Stimulated activated CD8-positive, alpha-beta memory T cell treated with anti-CD3 and anti-CD28 coated beads, Interleukin-2, amount 100 ng/mL, for 1 hour (primary cell): ENCODE measurements around the gene TSR3.
A peak's percentile ranks its signal among the peaks of the same experiment; 100 is the strongest.

ENCODE experiments used
- DNase-seq, 2 donors: peaks; one replicate each; pipeline ENCODE4 v3.0.0-alpha.2; 2020; ENCODE audit warnings: low read depth in 2 of 2

Gene TSR3

GRCh38 chr16:1324286-1324826 is 27.3 kb downstream of the TSR3 start:
- DNase-seq, result no peak

GRCh38 chr16:1323296-1324239 is 28.1 kb downstream of the TSR3 start:
- no peak for DNase-seq

DNA sequence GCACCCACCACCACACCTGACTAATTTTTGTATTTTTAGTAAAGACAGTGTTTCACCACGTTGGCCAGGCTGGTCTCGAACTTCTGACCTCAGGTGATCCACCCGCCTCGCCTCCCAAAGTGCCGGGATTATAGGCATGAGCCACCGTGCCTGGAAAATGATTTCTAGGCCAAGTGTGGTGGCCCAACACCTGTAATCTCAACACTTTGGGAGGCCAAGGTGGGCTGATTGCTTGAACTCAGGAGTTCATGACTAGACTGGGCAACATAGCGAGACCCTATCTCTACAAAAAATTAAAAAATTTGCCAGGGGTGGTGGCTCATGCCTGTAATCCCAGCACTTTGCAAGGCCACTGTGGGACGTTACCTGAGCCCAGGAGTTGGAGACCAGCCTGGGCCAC is 29.3 kb downstream of the TSR3 start:
- DNase-seq, result no peak

DNA sequence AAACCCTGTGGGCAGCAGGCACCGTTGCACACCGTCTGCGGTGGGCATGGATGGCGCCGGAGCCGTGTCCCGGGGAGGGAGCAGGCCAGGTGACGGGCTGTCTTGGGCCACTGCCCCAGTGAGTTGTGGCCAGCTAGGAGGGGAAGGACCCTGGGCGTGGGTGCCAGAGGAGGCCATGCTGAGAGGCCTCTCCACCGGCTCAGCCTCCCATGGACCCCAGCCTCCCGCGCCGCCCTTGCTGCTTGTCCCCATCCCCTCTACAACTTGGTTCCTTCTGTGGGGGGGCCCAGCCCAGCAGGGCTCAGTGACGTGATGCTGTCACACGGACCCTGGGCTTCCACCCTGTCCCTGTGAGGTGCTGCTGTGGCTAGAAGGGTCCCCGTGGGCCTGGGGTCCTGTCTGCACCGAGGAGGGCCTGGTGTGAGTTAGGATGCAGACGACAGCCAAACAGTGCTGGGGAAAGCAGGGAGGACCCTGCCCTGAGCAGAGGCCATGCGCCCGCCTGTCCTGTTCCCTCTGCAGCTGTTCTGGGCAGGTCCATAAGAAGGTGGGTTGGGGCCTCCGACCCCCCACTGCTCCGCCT is 30.9 kb downstream of the TSR3 start:
- DNase-seq, result no peak

GRCh38 chr16:1320097-1320496 is 31.6 kb downstream of the TSR3 start:
- no peak for DNase-seq

DNA sequence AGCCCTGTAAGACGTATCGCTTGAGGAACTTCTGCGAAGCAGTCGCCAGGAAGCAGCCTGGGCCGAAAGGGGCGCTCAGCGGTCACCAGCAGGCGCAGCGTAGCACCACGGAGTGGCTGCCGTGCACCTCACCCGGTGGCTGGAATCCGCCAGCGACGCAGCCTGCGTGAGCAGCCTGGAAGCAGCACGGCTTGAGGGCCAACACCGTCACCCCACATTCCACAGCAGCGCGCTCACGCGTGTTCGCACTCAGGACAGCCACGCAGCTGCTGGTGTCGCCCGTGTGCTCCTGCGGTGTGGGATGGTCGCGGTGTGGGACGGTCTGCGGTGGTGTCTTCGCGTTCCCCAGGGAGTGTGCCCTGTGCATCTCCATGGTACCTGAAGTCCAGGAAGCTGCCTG is 32.6 kb downstream of the TSR3 start:
- DNase-seq, result no peak

- DNase-seq, result no peak
Measured at GRCh38 chr16:1318268-1318545, 33.5 kb downstream of the TSR3 start.

DNA sequence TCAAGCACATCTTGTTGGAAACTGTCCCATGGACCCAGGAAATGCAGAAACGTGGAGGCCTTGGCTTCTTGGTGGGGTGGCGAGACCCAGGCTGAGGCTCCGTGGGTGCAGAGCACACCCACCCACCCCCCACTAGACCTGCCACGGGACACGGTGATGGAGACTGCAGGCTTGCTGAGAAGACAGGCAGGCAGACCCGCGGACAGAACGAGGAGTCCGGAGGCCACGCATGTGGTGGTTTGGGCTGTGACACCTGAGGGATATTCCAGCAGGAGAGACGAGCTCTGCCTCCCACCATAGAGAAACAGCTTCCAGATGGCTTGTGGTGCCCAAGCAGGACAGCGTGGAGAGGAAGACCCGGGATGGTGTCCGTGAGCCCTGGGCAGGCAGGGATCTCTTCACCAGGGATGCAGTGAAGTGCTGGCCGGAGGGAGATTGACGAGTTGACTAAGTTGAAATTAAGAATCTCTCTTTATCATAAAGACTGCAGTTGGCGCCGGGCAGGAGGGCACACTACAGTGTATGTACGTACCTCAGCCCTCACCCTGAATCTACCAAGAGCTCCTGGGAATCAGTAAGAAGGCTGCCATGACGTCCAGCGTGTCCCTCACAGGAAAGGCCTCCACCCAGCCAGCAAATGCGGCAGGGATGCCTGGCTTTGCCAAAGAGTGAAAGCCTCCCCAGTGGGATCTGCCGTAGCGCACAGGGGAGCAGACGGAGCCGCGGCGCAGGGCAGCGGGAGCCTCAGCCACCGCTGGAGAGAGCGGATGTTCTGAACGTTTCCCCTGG is 34.0 kb downstream of the TSR3 start:
- DNase-seq, result no peak

DNA sequence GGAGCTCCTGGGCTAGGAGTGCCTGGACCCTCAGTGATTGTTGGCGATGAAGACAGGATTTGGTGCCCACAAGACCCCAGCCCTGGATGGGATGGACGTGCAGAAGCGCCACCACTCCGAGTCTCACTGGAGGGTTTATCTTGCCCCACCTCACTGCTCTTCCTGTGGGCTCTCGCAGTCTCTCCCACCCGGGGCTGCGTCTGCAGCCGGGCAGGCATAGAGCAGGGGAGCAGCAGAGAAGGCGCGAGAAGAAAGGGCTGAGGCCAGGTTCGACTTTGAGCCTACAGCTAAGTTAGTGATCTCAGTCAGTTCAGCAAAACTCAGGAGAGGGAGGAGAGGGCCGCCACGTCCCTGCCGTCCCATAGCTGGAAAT is 35.7 kb downstream of the TSR3 start:
- no peak for DNase-seq

GRCh38 chr16:1315081-1316032 is 36.3 kb downstream of the TSR3 start:
- DNase-seq, result no peak

GRCh38 chr16:1314399-1315068 is 37.1 kb downstream of the TSR3 start:
- DNase-seq, result no peak

- DNase-seq, result no peak
Measured at GRCh38 chr16:1313721-1314369, 37.8 kb downstream of the TSR3 start.

DNA sequence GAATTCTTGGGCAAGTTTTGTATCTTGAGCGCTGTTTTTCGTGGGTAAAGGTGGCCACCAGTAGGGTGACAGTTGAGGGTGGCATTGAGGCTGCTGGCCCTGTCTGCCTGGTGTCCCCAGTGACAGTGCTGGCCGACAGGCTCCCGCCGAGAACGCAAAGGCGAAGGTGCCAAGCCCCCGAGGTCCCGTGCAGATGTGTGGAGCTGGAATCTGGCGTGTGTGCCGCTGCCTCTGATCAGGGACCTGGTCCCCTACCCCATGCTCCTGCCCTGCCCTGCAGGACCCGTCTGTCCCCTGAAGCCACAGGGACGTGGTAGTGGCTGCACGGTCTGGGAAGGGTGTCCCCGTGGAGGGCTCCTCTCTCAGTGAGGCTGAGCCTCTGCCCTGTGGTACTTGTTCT is 38.8 kb downstream of the TSR3 start:
- no peak for DNase-seq

DNA sequence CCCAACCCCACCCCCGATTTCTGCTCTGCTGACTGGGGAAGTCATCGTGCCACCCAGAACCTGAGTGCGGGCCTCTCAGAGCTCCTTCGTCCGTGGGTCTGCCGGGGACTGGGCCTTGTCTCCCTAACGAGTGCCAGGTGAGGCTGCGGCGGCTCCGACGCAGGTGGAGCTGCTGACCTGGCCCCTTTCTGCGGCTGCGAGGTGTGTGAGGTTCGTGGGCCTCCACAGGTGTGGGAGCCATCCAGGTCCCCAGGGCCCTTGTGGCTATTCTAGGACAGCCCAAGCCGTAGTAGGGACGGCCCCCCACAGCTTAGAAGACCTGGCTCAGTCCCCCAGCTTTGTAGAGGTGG is 39.2 kb downstream of the TSR3 start:
- DNase-seq, result no peak

GRCh38 chr16:1311738-1312466 is 39.8 kb downstream of the TSR3 start:
- DNase-seq, result no peak

DNA sequence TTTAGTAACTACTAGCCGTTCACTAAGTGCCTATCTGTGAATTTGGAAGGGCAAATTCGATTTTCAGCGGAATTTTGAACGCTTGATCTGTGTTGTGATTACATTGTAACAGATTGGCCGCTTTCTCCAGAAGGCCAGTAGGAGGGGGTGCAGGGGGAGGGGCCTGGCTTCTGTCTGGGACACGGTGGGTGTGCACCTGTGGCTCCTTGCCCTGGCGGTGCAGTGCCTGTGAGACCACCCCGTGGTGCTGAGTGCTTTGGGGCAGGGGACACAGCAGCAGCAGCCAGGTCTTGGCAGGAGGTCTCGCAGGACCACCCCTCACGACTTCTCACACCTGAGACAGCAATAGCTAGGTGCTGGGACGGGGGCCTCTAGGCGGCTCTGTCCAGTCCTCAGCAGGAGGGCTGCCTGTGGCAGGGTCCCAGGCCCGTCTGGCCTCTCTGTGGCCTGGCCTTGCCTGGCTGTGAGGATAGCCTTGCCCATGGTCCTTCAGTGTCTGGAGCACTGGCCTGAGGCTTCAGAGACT is 40.4 kb downstream of the TSR3 start:
- DNase-seq, result no peak

DNA sequence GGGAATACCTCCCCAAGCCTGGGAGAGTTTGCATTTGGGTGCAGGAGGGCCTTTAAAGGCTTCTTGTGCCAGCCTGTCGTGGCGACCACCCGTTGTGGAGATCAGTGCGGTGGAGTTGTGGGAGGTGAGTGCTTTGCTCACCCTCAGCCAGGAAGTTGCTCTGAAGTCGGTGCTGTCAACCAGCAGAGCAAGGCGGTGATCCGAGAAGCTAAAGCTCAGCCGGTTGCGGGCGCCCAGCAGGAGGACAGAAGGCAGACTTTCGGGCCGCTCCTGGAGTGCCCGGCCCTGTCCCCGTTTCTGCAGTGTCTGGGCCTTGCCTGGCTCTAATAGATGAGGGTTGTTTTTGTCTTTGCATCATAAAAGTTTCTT is 40.9 kb downstream of the TSR3 start:
- no peak for DNase-seq

DNA sequence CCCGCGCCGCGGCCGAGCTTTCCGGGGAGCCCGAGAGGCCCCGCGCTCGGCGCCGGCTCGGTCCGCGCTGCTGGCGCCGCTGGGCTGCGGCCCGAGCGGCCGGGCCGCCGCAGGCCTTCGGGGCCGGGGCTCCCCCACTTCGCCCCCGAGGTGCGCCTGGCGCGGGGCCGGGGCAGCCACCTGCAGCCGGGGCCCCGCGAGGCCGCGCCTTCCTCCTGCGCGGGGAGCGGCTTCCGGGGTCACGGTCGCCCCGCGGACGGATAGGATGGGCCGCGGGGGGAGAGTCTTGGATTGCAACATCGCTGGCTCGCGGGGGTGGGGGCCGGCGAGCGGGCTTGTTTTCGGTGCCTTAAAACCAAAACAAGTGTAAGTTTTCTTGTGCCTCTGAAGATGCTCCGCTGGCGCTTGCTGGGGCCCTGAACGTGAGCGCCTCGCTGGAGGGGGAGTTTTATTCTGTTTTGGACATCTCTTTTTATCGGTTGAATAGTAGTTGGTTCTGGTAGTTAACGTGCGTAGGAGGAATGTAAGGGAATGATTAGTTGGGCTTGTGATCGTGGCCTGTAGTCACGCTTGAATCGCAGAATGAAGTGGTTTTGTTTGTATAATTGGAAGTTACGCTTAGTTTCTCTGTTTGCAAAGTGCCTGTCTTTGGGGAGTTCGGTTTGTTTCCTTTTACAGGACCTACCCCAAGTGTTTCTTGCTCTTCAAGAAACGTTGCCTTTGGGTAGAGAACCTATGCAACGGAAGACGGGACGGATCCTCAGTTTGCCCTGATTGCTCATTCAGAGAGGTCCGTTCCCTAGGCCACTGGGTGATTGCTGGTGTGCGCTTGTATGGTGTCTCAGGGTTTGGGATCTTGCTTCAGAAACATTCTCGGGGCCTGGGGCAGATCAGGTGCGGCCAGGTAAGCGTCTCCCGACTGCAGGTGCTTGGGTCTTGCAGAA is 41.5 kb downstream of the TSR3 start:
- DNase-seq, result peak in 1 of 2 donors; percentile 15
